ENCODE data around the gene KRR1. TPM values are rescaled to one million over a fixed set of nuclear protein-coding genes. Genes with fewer than 3 reads are reported as not detected.
A peak's percentile ranks its signal among the peaks of the same experiment; 100 is the strongest.

Gene KRR1
- 21.3 and 29.5 TPM in 2 replicates for polyA plus RNA-seq (2014; cell fraction: cytosol; rRNA removed)
- 40.5 and 53.1 TPM in 2 replicates for polyA plus RNA-seq (2014; cell fraction: nucleus; rRNA removed)

DNA sequence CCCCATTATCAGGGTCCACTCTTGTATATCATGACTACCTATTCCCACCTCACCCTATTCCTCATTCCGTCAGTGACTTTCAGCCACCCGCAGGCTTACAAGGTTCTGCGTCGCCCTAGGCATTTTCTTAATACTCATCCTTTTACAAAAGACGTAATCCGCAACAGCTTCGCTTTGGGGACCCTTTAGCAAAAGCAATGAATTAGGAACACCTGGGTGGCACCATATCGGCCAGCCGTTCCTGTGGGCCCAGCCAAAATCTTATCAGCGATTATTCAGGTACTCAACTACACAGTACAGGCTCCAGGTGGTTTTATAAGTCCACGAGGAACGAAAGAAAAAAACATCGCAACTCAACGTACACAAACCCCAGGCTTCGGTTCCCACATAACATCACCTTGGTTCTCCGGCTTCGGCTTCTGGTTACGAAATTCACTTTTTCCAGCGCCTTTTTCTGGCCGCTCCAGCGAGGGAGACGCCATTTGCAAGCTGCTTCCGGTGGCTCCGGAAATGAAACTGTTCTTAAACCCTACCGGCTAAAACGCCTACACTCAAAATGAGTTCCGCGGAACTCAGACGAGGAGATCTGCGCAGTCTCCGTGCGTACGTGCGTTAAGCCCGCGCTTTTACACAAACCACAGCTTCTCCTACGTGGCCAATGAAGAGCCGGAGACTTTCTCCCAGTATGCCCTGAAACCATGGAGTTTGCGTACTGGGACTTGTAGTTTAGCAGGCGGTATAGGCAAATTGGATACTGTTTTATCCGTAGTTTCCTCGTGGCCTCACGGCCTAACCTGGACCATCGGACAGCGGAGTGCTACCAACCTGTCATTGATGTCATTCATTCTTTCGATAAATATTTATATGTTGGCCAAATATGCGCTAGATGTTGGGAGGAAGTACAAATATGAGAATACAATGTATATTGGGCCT lies at the start of gene KRR1:
TSS of gene KRR1 (minus strand) at position 494 of the 933 bp plus-strand sequence. CDS start at position 482, 12 bp downstream.
- peak; percentile 99 for DNase-seq (ENCODE audit: low spot score)

DNA sequence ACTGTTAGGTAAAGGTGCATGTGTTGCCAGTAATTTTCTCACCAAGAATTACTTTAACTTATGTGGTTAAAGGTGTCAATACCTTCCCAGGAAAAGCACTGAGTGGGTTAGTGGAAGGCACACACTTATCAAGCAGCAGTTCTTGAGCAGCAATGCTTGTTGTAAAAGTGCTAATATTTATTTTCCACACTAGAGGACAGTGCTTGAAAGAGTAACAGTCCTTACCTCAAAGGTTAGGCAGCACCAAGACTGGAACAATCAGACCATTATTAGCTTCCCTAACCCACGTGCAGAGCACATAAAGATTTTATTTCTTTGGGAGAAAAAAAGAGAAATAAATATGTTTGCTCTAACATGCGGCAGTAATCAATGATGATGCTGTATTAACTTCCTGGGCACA lies 48.8 kb upstream of the KRR1 start:
- DNase-seq (ENCODE audit: low spot score) = no peak

DNA sequence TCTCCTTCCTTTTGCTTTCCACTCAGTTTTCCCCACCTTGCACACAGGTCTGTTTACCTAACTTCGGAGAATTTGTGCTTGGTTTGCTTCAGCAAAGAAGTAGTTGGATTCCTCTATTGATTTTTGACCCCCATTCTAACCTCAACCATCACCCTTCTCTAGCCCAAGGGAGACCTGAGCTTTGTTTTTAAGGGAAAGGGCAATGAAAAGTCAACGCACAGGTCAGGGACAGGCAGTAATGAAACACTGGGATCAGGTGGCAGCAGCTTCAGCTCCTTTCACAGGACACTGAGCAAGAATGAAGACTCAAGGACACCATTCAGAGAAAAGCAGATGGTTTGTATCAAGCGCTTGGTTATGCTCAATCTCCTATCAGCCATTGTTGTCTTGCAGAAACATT lies 46.9 kb upstream of the KRR1 start:
- no peak for DNase-seq (ENCODE audit: low spot score)

DNA sequence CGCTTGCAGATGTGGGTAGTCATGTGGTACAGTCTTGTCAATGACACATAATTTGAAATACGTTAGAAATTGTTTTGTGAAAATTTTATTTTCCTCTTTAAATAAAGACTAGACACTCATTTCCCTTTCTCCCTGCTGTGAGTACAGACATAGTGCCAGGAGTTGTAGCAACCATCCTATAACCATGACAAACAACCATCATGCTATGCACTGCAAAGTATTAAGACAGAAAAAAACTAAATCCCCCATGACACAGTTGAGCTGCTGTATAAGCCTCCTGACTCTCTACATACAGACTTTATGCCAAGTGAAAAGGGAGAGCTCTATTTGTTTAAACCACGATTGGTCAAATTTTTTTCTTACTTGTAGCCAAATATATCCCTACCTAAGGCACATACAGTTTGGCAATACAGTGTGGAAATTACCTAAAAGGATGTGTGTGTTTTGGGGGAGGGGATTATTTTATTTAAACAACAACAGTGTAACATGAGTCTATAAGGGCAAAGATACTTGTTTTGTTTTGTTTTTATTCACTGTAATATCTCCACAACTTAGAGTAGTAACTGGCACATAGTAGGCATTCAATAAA lies 45.0 kb upstream of the KRR1 start:
- no peak for DNase-seq (ENCODE audit: low spot score)

DNA sequence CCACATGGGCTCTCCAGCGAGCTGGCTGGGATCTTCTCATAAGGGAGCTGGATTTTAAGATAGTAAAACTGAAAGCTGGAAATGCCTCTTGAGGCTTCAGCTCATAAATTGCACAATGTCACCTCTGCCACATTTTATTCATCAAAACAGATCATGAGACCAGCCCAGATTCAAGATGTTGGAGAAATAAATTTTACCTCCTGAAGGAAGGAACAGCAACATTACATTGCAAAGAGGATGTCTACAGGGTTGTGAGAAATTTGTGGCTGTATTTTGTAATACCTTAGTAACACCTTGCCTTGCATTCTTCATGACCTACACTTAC lies 43.1 kb upstream of the KRR1 start:
- DNase-seq (ENCODE audit: low spot score) = no peak

DNA sequence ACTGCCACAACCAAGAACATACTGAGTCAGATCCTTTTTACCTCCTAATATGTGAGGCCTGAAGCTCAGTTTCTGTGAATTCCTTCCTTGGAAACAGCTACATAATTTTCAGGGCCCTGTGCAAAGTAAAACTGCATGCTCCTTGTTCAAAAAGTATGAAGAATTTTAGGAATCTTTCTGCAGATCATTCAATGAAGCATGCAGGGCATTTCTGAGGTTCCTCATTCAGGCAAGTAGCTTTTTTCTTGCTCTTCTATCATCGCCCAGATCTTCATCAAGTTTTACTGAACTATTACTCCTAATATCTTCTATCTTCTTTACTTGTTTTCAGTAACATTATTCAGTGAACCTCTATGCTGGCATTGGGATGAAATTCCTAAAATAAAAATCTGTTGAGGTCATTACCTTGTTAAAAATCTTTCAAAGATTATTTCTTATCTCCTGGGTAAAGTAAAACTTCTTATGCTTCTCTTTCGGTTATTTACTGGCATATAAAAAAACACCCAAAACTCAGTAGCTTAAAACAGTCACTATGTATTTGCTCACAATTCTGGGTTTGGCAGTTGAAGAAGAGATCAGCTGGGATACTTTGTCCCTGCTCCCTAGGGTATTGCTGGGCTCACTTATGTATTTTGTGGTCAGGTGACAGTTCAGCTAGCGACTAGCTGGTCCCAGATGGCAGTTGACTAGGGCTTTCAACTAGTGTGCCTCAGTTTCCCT lies 42.6 kb upstream of the KRR1 start:
- no peak for DNase-seq (ENCODE audit: low spot score)

DNA sequence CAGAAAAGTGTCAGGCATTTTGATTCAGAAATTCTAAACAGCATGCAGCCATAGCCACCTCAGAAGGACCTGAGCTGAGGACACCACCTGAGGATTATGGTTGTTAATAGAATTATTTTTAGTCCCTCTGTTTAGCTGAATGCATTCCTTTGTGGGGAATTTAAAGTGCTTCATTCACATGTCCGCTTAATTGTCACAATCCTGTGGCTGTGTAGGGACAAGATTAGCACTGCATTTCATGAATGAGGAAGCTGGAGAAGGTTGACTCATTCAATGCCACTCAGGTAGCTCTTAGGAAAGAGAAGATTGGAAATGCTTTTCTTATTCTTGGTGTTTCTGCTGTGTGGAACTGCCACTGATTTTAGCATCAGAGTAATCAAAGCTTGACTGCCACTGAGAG lies 42.0 kb upstream of the KRR1 start:
- DNase-seq (ENCODE audit: low spot score) = no peak

DNA sequence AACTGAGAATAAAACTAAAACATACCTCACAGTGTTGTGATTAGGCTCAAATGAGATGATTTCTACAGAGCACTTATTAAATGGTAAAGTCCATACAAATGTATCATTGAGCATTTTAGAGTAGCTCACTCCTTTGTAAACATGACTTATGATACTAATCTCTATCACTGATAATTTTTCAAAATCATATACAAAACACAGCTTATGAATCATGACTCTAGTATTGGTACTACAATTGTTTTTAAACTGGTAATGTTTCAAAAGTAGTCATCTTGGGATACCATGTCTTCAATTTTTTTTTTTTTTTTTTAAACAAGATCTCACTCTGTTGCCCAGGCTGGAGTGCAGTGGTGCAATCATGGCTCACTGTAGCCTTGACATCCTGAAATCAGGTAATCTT lies 40.1 kb upstream of the KRR1 start:
- no peak for DNase-seq (ENCODE audit: low spot score)

DNA sequence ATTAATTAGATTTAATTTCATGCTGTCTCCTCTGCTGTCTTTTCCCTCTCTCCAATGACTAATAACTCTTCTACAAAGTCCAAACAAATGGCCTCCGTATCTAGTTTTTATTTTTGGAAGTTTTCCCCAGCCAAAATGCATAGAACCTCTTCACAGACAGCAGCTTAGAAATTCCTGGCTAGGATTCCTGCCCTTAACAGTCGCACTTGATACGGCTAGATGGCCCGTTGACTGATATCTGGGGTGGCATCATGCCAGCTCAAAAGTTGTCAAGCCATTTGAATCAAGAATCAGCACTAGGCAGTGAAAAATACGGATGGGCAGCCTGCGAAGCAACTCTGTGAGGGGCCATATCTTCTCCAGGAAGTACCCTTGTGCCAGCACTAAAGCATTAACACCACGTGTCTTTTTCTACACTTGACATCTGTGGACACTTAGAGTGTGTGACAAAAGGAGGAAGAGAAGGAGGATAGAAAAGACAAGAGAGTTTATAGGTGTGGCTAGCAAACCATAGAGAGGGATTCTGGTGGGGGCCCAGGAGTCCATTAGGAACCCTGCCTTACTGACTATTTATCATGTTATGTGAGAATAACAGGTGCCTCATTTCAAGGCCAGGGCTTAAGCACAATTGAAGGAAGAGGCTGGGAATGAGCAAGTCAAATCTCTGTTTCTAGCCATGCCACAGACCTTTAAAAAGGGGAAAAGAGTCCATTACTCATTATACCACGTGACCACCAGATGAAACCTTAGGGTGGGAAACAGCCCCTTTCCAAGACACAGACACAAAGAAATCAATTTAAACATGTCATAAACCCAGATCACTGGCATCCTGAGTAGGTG lies 39.2 kb upstream of the KRR1 start:
- no peak for DNase-seq (ENCODE audit: low spot score)

DNA sequence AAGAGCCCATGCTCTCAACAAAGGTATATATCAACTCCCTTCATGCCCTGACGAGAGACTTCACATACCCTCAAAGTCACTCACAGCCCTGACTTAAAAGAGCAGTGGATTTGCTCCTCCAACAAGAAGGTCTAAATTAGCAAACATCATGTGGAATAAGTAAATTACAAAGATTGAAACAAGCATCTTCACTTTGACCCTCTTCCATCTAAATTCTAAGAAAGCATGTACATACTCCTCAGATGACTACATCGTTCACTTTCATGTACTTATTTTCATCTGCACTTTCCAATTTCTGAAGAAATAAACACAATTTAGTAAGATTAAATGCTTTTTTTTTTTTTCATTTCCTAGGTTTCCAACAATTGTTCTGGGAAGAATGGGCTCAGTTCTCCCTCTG lies 38.6 kb upstream of the KRR1 start:
- DNase-seq (ENCODE audit: low spot score) = no peak

DNA sequence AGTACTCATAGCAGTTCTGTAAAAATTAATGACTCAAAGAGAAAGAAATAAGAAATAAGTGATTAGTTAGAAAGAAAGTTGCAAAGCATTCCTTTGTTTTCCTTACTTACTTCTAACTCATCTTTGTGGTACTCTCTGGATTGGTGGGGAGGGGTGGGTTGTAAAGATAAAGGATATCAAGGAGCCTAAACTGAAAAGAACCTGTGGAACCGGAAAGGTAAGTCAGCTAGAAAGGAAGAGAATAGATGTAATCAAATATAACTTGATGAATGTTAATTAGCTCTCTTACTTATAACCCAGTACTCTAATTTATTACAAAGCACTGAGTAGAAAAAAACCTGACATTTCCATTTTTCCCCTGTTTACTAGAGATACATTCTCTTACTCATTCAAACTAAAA lies 37.5 kb upstream of the KRR1 start:
- no peak for DNase-seq (ENCODE audit: low spot score)

DNA sequence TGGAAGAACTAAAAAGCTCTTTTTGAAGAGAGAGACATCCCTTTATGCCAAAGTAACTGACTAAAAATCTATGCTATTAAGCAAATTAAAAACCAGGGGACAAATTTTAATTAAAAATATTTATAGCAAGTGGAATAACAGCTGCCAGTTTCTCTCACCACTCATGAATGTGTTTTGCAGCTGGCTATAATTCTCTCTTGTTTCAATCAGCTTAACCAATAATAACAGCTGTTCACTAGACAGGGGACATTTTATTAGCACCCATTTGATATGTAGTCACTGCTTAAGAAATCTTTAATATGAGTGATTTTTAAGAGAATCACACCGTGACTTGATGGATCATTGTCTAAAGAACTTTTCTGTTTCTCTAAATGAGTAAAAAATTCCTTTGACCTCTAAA lies 34.2 kb upstream of the KRR1 start:
- DNase-seq (ENCODE audit: low spot score) = no peak

DNA sequence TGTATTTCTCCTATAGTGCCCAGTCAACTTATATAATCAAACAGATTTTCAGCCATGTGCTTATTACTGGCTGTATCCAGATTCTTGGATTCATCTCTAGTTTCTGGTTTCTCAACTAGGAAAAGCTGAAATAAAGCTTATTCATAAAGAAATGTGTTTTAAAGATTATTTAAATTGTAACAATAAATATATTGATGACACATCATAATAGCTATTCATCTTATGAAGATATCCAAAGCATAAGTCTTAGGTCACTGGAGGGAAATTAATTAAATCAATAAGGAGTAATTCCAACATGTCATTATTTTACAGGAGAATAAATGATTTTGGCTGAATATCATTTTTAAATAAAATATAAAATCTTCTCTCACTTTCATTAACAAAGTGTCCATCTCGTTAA lies 32.1 kb upstream of the KRR1 start:
- DNase-seq (ENCODE audit: low spot score) = no peak

DNA sequence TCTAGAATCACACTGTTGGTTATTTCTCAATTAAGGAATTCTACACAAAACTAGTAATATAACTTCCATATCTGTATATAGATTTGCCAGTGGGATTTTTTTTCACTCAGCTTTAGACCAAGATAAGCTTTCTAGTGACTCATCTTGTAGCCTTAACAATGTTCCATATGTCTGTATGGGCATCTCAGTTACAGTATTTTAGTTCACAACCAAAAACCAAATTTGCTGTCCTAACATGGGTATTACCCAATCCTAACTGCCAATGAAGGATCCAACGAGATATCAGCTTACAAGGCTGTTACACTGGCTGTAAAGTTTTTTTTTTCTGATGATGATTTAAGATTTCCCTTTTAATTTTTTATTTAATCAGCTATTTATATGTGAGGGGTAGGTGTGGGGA lies 31.5 kb upstream of the KRR1 start:
- DNase-seq (ENCODE audit: low spot score) = no peak

DNA sequence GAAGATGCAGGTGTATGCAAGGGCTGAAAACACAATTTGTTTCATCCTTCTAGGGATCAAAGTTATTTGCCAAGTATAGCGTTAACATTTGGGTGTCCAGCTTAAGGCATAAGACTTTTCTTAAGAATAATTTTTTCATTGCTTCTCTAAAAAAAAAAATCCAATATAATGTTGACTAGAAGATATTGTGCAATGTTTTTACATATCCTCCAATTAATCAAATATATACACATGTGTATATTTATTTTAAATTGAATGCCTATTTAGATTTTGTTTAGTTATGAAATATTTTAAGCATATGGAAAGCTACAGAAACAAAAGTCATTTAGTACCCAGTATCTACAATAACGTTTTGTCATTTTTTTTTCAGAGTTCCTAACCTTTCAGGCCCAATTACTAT lies 28.5 kb upstream of the KRR1 start:
- DNase-seq (ENCODE audit: low spot score) = no peak

DNA sequence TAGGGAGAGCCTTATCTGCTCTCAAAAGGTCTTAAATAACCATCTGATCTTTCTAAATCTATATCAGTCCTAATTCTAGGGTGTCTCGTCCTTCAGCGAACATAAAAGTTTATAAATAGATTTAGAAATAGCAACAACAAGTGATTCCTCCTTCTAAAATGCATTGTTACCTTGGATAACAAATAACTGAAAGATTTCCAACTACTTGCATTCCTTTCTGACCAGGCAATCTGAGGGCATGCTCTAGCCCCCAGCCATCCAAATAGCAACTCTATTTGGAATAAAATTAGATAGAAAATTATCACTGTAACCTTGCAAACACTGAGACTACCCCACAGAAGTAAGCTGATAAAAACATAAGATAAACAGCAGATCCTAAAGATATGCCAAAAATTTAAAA lies 21.8 kb upstream of the KRR1 start:
- DNase-seq (ENCODE audit: low spot score) = no peak

DNA sequence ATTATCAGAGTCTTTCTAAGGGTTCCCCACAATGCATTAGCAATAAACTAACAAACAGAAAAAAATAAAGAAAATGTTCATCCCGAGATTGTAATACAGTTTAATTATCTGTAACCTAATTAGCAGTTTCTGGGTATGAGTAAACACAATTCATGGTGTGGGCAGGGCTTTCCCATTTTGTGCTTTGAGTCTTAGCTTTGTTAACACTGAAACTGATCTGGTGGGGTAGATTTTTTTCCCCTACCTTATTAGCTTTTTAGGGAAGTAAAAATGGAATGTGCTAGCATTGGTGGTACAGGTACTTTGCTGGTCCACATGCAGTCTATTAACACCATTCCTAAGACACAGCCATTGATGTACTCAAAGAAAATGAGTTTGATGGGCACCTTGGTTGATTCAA lies 18.4 kb upstream of the KRR1 start:
- no peak for DNase-seq (ENCODE audit: low spot score)

DNA sequence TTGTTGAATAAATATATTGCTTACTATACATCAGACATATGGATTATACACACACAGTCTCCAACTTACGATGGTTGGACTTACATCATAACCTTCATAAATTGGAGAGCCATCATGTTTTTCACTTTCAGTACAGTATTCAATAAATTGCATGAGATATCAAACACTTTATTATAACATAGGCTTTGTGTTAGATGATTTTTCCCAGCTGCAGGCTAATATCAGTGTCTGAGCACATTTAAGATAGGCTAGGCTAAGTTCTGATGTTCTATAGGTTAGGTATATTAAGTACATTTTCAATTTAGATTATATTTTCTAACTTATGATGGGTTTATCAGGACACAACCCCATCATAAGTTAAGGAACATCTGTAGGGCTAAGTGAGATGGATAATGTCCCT lies 17.9 kb upstream of the KRR1 start:
- DNase-seq (ENCODE audit: low spot score) = no peak

DNA sequence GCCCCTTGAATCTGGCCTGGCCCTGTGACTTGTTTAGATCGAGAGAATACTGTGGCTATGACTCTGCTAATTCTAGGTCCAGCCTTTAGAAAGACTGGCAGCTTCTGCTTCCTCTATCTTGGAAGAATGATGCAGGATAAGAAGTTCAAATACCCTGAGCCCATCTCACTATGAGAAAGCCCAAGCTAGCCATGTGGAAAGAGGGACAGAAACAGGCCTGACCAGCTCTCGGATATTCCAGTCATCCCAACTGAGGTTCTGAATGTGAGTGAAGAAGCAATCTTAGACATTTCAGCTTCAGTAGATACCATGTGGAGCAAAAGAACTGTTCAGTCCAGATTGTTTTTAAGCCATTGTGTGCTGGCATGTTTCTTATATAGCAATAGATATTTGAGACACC lies 17.3 kb upstream of the KRR1 start:
- no peak for DNase-seq (ENCODE audit: low spot score)

DNA sequence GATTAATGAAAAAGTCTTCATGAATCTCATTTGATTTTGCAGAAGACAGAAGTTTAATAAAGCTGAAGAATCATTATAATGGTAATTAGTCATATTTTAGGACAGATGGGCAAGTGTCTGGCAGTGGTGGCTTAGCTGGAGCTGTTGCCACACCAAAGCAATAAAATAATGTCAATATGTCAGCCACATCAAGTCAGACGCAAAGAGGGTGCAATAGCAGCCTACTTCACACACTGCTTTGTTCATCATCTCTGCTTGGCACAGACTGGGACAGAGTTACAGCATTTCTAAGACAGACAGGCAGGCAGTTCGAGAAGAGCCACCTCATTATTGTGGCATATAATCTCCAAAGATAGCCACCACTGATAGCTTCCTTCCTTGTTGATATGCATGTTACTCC lies 16.9 kb upstream of the KRR1 start:
- DNase-seq (ENCODE audit: low spot score) = no peak

DNA sequence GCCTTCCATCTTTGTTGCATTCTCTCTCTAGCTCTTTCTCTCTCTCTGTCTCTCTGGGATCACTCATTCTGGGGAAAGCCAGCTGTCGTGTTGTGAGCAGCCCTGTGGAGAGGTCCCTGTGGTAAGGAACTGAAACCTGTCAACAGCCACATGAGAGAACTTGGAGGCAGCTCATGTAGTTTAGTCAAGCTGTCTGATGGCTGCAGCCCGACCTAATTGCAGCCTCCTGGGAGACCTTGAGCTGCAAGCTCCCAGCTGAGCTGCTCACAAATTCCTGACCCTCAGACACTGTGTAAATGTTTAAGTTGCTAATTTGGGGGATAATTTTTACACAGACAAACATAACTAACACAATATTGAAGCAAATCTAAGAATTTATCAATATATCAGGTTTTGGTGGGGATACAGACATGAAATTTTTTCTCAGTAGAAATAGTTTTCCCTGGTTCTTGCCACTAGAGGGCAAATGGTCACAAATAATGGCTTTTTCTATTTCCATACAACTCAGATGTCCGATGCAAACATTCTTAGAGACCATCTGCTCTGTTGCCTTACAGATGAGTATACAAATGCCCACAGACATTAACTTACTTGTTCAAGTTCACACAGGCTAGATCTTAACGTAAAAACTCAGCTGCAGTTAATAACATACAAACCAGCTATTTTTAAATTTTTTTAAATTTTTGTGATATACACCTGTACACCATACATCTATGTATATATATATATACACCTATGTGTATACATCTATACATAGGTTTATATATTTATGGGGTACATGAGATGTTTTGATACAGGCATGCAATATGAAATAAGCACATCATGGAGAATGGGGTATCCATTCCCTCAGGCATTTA lies 15.5 kb upstream of the KRR1 start:
- DNase-seq (ENCODE audit: low spot score) = peak; percentile 68
